ENCODE measurements around the gene CAPS. TPM values are rescaled to one million over a fixed set of nuclear protein-coding genes. Genes with fewer than 3 reads are reported as not detected.

Gene CAPS
- total RNA-seq, 1 experiment from 2014 or later = 32.0 TPM

DNA sequence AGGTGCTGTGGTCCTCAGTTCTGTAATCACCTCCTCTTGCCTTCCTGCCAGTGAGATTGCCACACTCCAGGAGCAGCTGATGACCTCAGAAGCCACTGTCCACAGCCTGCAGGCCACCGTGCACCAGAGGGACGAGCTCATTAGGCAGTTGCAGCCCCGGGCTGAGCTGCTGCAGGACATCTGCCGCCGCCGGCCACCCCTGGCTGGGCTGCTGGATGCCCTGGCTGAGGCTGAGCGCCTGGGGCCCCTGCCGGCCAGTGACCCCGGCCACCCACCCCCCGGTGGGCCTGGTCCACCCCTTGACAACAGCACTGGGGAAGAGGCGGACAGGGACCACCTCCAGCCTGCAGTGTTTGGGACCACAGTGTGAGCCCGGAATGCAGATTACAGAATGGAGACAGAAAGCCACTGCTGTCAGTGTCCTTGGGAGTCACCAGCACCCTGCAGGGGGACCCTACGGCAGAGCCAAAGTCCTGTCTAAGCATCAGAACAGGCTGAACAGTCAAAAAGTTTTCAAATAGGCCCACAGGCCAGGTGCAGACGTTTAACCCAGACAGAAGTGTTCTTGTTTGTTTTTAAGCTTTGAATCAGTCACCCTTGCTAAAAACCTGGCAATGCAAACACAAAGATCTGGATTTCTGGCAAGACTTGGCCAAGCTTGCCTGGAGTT lies 5.1 kb upstream of the CAPS start:
- POLR2A ChIA-PET (ENCODE audit: unreplicated experiment) = no interaction called here
- H3K36me3 ChIP-seq (ENCODE audit: low read depth) = no peaks in the 10 kb centered on the region
- no peak overlapping the region for H3K27ac ChIP-seq
- intact Hi-C loops (cut with micrococcal nuclease; ENCODE audit: unreplicated experiment) = no loop called here
- TF ChIP-seq, protein P1, sequence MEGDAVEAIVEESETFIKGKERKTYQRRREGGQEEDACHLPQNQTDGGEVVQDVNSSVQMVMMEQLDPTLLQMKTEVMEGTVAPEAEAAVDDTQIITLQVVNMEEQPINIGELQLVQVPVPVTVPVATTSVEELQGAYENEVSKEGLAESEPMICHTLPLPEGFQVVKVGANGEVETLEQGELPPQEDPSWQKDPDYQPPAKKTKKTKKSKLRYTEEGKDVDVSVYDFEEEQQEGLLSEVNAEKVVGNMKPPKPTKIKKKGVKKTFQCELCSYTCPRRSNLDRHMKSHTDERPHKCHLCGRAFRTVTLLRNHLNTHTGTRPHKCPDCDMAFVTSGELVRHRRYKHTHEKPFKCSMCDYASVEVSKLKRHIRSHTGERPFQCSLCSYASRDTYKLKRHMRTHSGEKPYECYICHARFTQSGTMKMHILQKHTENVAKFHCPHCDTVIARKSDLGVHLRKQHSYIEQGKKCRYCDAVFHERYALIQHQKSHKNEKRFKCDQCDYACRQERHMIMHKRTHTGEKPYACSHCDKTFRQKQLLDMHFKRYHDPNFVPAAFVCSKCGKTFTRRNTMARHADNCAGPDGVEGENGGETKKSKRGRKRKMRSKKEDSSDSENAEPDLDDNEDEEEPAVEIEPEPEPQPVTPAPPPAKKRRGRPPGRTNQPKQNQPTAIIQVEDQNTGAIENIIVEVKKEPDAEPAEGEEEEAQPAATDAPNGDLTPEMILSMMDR (conservative IDR thresholded peaks at IDR 0.05) = no peak
- TF ChIP-seq EZH2 (IDR thresholded peaks at IDR 0.05; ENCODE audit: low read depth) = no peak
- H3K27me3 ChIP-seq (ENCODE audit: insufficient read depth, low read depth) = no peaks in the 10 kb centered on the region
- H3K9me3 ChIP-seq (ENCODE audit: insufficient read depth, low read depth) = no peaks in the 10 kb centered on the region
- no peak for DNase-seq
- H4K20me1 ChIP-seq (ENCODE audit: insufficient read depth) = no peaks in the 10 kb centered on the region
- CTCF ChIA-PET = no interaction called here
- no peak overlapping the region for H3K4me3 ChIP-seq
- no peak overlapping the region for H3K4me2 ChIP-seq
- no TSS peak for BruUV-seq (replicated peaks)
- no peaks in the 10 kb centered on the region for H3K79me2 ChIP-seq (ENCODE audit: low read depth)
- H3K9me2 ChIP-seq (ENCODE audit: insufficient read depth) = no peaks in the 10 kb centered on the region
- H3K4me1 ChIP-seq (replicated peaks; ENCODE audit: insufficient read depth) = 0 out of 2 replicates have a peak, but pooled peaks cover 4% of the 10 kb centered on the region
- H2AFZ ChIP-seq = no peak overlapping the region
- no peaks in the 10 kb centered on the region for H3F3A ChIP-seq (ENCODE audit: insufficient read depth, low read depth)

DNA sequence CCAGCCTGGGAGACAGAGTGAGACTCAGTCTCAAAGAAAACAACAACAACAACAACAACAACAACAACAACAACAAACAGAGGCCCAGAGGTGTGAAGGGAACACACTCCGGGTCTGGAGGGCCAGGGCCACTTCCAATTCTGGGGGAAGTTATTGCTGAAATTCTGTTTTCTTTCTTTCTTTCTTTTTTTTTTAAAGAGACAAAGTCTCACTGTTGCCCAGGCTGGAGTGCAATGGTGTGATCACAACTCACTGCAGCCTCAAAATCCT lies 3.5 kb upstream of the CAPS start:
- H4K20me1 ChIP-seq (ENCODE audit: insufficient read depth) = no peaks in the 10 kb centered on the region
- H3K4me2 ChIP-seq = no peak overlapping the region
- H3K27me3 ChIP-seq (ENCODE audit: insufficient read depth, low read depth) = no peaks in the 10 kb centered on the region
- H3K9me3 ChIP-seq (ENCODE audit: insufficient read depth, low read depth) = no peaks in the 10 kb centered on the region
- no peaks in the 10 kb centered on the region for H3K9me2 ChIP-seq (ENCODE audit: insufficient read depth)
- no peak overlapping the region for H3K27ac ChIP-seq
- H3K36me3 ChIP-seq (ENCODE audit: low read depth) = no peaks in the 10 kb centered on the region
- H3K4me3 ChIP-seq = no peak overlapping the region
- H3F3A ChIP-seq (ENCODE audit: insufficient read depth, low read depth) = no peaks in the 10 kb centered on the region; the same call in none of the 2 replicates
- no peak for TF ChIP-seq EZH2 (IDR thresholded peaks at IDR 0.05; ENCODE audit: low read depth)
- TF ChIP-seq, protein P1 (conservative IDR thresholded peaks at IDR 0.05) = no peak
- ChIA-PET POLR2A (ENCODE audit: unreplicated experiment) (no interaction called here), CTCF (no interaction called here)
- intact Hi-C loops (cut with micrococcal nuclease; ENCODE audit: unreplicated experiment) = no loop called here
- no peaks in the 10 kb centered on the region for H3K79me2 ChIP-seq (ENCODE audit: low read depth)
- DNase-seq = no peak
- no peak overlapping the region for H2AFZ ChIP-seq
- no TSS peak for BruUV-seq (replicated peaks)
- peaks cover 15% of the 10 kb centered on the region for H3K4me1 ChIP-seq (replicated peaks; ENCODE audit: insufficient read depth)

DNA sequence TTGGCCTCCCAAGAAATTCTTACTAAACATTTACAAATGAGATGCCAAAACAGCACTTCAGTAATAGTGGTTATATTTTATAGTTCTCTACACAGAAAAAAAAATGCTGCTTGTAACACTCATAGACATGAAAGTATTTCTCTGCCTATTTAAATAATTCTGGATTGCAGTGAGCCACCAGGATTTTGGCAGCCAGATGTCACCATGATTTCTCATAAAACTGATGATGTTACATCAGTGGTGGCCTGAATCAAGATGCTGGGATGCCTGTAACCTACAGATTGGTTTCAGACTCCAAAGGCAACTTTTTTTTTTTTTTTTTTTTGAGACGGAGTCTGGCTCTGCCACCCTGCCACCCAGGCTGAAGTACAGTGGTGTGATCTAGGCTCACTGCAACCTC lies 2.7 kb upstream of the CAPS start:
- intact Hi-C loops (cut with micrococcal nuclease; ENCODE audit: unreplicated experiment) = no loop called here
- no peak overlapping the region for H2AFZ ChIP-seq
- H3K27ac ChIP-seq = no peak overlapping the region
- no peaks in the 10 kb centered on the region for H3K9me2 ChIP-seq (ENCODE audit: insufficient read depth)
- H3K9me3 ChIP-seq (ENCODE audit: insufficient read depth, low read depth) = no peaks in the 10 kb centered on the region
- H3K79me2 ChIP-seq (ENCODE audit: low read depth) = no peaks in the 10 kb centered on the region
- POLR2A ChIA-PET (ENCODE audit: unreplicated experiment) = no interaction called here
- no peaks in the 10 kb centered on the region for H3K27me3 ChIP-seq (ENCODE audit: insufficient read depth, low read depth)
- H4K20me1 ChIP-seq (ENCODE audit: insufficient read depth) = no peaks in the 10 kb centered on the region
- peaks cover 23% of the 10 kb centered on the region for H3K4me1 ChIP-seq (replicated peaks; ENCODE audit: insufficient read depth)
- H3F3A ChIP-seq (ENCODE audit: insufficient read depth, low read depth) = no peaks in the 10 kb centered on the region; the same call in none of the 2 replicates
- no peak for DNase-seq
- TF ChIP-seq EZH2 (IDR thresholded peaks at IDR 0.05; ENCODE audit: low read depth) = no peak
- TF ChIP-seq, protein P1 (conservative IDR thresholded peaks at IDR 0.05) = no peak
- no peak overlapping the region for H3K4me3 ChIP-seq
- no peaks in the 10 kb centered on the region for H3K36me3 ChIP-seq (ENCODE audit: low read depth)
- no TSS peak for BruUV-seq (replicated peaks)
- H3K4me2 ChIP-seq = no peak overlapping the region
- CTCF ChIA-PET = no interaction called here
